Measurements from ENCODE around the gene KRIT1. TPM values are rescaled to one million over a fixed set of nuclear protein-coding genes. Genes with fewer than 3 reads are reported as not detected.

The KRIT1 gene
- total RNA-seq, 5 donors from 2014 or later (not counting 1 experiment from before 2014, with no cell fraction given): 44.8 to 65.6 (median 48.9) TPM

DNA sequence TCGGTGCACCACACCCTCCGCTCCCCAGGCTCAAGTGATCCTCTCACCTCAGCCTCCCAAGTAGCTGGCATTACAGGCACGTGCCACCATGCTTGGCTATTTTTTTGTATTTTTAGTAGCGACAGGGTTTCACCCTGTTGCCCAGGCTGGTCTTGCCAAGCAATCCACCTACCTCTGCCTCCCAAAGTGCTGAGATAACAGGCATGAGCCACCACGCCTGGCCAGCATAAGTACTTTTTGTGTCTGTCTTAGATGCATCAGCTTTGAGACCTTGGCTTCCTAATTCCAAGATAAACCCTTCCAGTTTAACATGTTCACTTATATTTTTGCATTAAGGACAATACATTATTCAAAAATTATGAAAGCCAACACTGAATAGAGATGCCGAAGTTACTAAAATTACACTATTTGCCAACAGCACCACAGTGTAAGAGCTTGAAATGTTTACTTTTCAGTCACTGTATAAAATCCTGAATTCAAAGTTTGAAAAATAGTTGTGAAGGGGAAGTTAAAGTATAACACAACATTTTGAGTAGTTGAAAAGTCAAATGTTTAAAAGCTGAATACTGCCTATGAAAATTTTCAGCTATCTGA, 36.6 kb upstream of the KRIT1 start:
- Mint-ChIP-seq H3K27me3 (no peaks in the 10 kb centered on the region), H3K4me3 (no peak overlapping the region), H3K4me1 (peaks cover 10 to 18% (median 11%) of the 10 kb centered on the region in 3 donors), H3K36me3 (peaks cover 28% of the 10 kb centered on the region), H3K9me3 (peaks cover 0 to 7% (median 5%) of the 10 kb centered on the region in 3 donors), H3K27ac (no peak overlapping the region)
- CTCF ChIA-PET: interaction anchor here in 1 of 2 donors (0.7 kb wide), 1 partner anchor 13 kb away, joined by 3 read pairs; no protein-coding TSS in a partner anchor
- peaks cover 2 to 4% of the 10 kb centered on the region in 2 donors for H3K36me3 ChIP-seq (ENCODE audit: control insufficient read depth in 2 of 2, extremely low read depth in 1 of 2, insufficient read depth in 1 of 2, low read length in 1 of 2)
- H3K4me1 ChIP-seq (ENCODE audit: control insufficient read depth in 1 of 2, extremely low read depth in 1 of 2, insufficient read depth in 2 of 2, low read length in 2 of 2): peaks cover 0 to 3% of the 10 kb centered on the region in 2 experiments
- no peaks in the 10 kb centered on the region for H3K27me3 ChIP-seq (replicated peaks in 1 of 2; ENCODE audit: control insufficient read depth in 2 of 2, extremely low read depth in 1 of 2, insufficient read depth in 2 of 2, low read length in 1 of 2)
- H3K4me3 ChIP-seq (ENCODE audit: control insufficient read depth in 1 of 2, extremely low read depth in 1 of 2, low read length in 1 of 2): no peak overlapping the region
- DNase-seq: no peak
- peaks cover 3% of the 10 kb centered on the region for H3K9me3 ChIP-seq
- ATAC-seq (replicated peaks in 1 of 4): no peak
- POLR2A ChIA-PET: interaction anchor here in 1 of 2 donors (0.8 kb wide), 1 partner anchor 15 kb away, joined by 3 read pairs; no protein-coding TSS in a partner anchor
- H3K27ac ChIP-seq (ENCODE audit: low read length): no peak overlapping the region
- WGBS (ENCODE audit: insufficient coverage): 97% methylated on average over 4 of the region's 6 CpGs

DNA sequence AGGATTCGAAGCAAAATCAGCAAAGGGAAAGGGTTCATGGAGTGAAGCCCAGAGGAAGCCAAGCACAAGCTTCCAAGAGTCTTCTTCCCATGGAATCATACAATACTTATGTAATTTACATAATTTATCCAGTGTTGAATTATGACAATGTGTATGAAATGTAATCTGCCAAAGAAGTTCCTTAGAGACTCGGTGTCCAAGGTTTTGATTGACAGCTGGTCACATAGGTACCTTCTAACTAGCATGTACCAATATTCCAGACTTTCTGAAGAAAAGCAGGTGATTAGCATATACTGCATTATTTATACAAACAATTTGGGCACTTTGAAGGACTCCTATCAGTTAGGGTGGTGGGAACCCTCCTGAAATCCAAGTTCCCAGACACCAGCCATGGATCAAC, 35.3 kb upstream of the KRIT1 start:
- Histone ChIP-seq H3K27ac (ENCODE audit: low read length) (no peak overlapping the region), H3K9me3 (peaks cover 3% of the 10 kb centered on the region), H3K4me3 (ENCODE audit: control insufficient read depth in 1 of 2, extremely low read depth in 1 of 2, low read length in 1 of 2) (no peak overlapping the region), H3K4me1 (ENCODE audit: control insufficient read depth in 1 of 2, extremely low read depth in 1 of 2, insufficient read depth in 2 of 2, low read length in 2 of 2) (peaks cover 0 to 3% of the 10 kb centered on the region in 2 experiments), H3K27me3 (replicated peaks in 1 of 2; ENCODE audit: control insufficient read depth in 2 of 2, extremely low read depth in 1 of 2, insufficient read depth in 2 of 2, low read length in 1 of 2) (no peaks in the 10 kb centered on the region), H3K36me3 (ENCODE audit: control insufficient read depth in 2 of 2, extremely low read depth in 1 of 2, insufficient read depth in 1 of 2, low read length in 1 of 2) (peaks cover 2 to 4% of the 10 kb centered on the region in 2 donors)
- H3K9me3 Mint-ChIP-seq: peaks cover 0 to 7% (median 5%) of the 10 kb centered on the region in 3 donors
- ChIA-PET CTCF (no interaction called here), POLR2A (no interaction called here)
- H3K4me3 Mint-ChIP-seq: no peak overlapping the region
- peaks cover 32% of the 10 kb centered on the region for H3K36me3 Mint-ChIP-seq
- WGBS (ENCODE audit: insufficient coverage): no CpG with 5 or more reads among the region's 2 CpGs
- ATAC-seq (replicated peaks in 1 of 4) (no peak), DNase-seq (no peak)
- peaks cover 9 to 16% (median 14%) of the 10 kb centered on the region in 3 donors for H3K4me1 Mint-ChIP-seq
- H3K27me3 Mint-ChIP-seq: no peaks in the 10 kb centered on the region
- H3K27ac Mint-ChIP-seq: no peak overlapping the region

DNA sequence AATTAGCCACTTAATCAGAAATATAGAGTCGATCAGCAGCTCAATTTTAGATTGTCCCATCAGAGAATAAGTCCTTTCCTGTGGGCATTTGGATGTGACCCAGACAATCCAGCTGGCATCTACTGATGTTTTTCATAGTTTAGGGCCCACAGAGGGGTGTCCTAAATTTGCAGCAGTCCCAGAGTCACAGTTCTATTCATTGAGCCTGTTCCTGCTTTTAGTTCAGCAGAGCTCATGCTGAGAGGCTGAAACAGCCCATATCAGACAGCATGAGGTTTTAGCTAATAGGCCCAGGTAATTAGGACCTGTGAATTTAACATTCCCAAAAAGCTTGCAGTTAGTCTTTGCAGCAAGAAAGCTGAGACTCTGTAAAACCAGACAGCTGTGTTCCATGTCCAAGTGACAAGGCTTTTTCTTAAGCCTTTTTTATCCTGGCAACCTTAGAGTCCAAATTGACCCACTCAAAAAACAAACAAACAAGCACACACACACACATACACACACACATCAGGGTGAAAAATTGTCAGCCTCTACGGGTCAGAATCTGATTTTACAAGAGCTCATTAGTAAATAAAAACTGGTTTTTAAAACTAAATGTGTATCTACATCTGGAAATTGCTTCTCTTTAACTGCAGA, 33.8 kb upstream of the KRIT1 start:
- Histone ChIP-seq H3K27ac (ENCODE audit: low read length) (no peak overlapping the region), H3K4me1 (ENCODE audit: control insufficient read depth in 1 of 2, extremely low read depth in 1 of 2, insufficient read depth in 2 of 2, low read length in 2 of 2) (peaks cover 0 to 3% of the 10 kb centered on the region in 2 experiments), H3K36me3 (ENCODE audit: control insufficient read depth in 2 of 2, extremely low read depth in 1 of 2, insufficient read depth in 1 of 2, low read length in 1 of 2) (peaks cover 2 to 4% of the 10 kb centered on the region in 2 donors), H3K27me3 (replicated peaks in 1 of 2; ENCODE audit: control insufficient read depth in 2 of 2, extremely low read depth in 1 of 2, insufficient read depth in 2 of 2, low read length in 1 of 2) (no peaks in the 10 kb centered on the region), H3K4me3 (ENCODE audit: control insufficient read depth in 1 of 2, extremely low read depth in 1 of 2, low read length in 1 of 2) (no peak overlapping the region), H3K9me3 (peaks cover 3% of the 10 kb centered on the region)
- no peak for DNase-seq
- ATAC-seq (replicated peaks in 1 of 4): no peak
- no peak overlapping the region for H3K27ac Mint-ChIP-seq
- 89% methylated on average over 1 of the region's 2 CpGs for WGBS (ENCODE audit: insufficient coverage)
- no peak overlapping the region for H3K4me3 Mint-ChIP-seq
- POLR2A ChIA-PET: interaction anchor here in 1 of 2 donors (0.5 kb wide), 1 partner anchor 64 kb away, joined by 4 read pairs; no protein-coding TSS in a partner anchor
- CTCF ChIA-PET: no interaction called here
- H3K27me3 Mint-ChIP-seq: no peaks in the 10 kb centered on the region
- H3K9me3 Mint-ChIP-seq: peaks cover 0 to 7% (median 5%) of the 10 kb centered on the region in 3 donors
- H3K36me3 Mint-ChIP-seq: peaks cover 35% of the 10 kb centered on the region
- H3K4me1 Mint-ChIP-seq: peaks cover 6 to 14% (median 13%) of the 10 kb centered on the region in 3 donors

DNA sequence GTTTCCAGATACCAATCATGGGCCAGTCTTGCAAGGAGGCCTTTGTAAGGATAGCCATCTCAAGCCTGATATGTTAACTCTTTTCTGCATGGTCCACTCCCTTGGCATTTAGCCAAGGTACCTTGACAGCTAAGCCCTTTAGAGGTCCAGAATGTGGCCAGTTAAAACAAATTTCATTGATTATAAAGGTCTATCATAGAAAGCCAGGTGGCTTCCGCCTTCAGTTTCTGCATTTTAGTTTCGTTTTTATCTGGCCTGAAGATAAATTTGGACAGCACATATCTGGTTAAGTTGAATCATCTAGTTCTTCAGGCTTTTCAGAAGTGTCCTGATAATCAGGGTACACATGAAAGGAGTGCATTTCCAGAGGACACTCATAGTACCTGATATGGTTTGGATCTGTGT, 30.7 kb upstream of the KRIT1 start:
- Histone ChIP-seq H3K4me3 (ENCODE audit: control insufficient read depth in 1 of 2, extremely low read depth in 1 of 2, low read length in 1 of 2) (no peak overlapping the region), H3K4me1 (ENCODE audit: control insufficient read depth in 1 of 2, extremely low read depth in 1 of 2, insufficient read depth in 2 of 2, low read length in 2 of 2) (no peaks in the 10 kb centered on the region), H3K27ac (ENCODE audit: low read length) (no peak overlapping the region), H3K36me3 (ENCODE audit: control insufficient read depth in 2 of 2, extremely low read depth in 1 of 2, insufficient read depth in 1 of 2, low read length in 1 of 2) (peaks cover 2 to 4% of the 10 kb centered on the region in 2 donors), H3K27me3 (replicated peaks in 1 of 2; ENCODE audit: control insufficient read depth in 2 of 2, extremely low read depth in 1 of 2, insufficient read depth in 2 of 2, low read length in 1 of 2) (no peaks in the 10 kb centered on the region), H3K9me3 (peaks cover 3% of the 10 kb centered on the region)
- WGBS (ENCODE audit: insufficient coverage): 81% methylated on average over 2 of the region's 2 CpGs
- H3K9me3 Mint-ChIP-seq: peaks cover 0 to 7% (median 5%) of the 10 kb centered on the region in 3 donors
- H3K27ac Mint-ChIP-seq: no peak overlapping the region
- peaks cover 37% of the 10 kb centered on the region for H3K36me3 Mint-ChIP-seq
- H3K4me3 Mint-ChIP-seq: no peak overlapping the region
- H3K4me1 Mint-ChIP-seq: peaks cover 11 to 27% (median 18%) of the 10 kb centered on the region in 3 donors
- ATAC-seq (replicated peaks in 1 of 4) (no peak), DNase-seq (no peak)
- ChIA-PET POLR2A (no interaction called here), CTCF (no interaction called here)
- H3K27me3 Mint-ChIP-seq: no peaks in the 10 kb centered on the region

DNA sequence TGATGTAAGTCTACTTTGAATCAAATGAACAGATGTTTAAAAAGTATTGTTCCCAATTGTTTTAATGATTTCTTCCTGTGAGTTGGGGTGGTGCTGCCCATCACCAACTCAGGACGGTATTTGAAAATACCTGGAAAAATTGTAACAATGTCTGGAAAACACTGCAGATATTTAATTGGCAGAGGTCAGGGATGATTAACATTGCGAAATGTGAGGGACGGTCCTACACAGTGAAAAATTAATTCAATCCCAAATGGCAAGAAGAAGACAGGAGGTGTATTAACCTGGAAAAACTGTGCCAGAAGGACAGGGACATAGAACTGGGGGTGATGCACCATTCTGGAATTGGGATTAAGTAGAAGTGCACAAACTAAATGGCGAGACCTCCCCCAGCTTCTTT, 29.6 kb upstream of the KRIT1 start:
- WGBS (ENCODE audit: insufficient coverage): no CpG with 5 or more reads among the region's 4 CpGs
- CTCF ChIA-PET: no interaction called here
- DNase-seq: no peak

DNA sequence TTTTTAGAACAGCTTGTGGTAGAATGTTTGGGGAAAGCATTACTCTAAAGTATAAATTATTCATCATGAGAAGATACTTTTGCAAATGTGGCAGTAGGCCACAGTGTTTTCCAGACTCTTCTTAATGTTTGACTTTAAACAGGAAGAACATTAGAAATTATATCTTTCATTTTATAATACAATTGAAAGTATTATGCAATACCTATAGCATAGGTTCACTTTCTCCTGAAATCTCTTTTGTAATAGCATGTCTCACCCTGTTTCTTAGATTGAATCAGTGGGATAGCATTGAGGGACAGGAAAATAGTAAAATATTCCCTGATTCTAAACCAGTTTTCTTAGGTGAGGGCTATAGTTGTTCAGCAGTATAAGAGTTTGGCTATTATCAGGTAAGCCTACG, 23.2 kb upstream of the KRIT1 start:
- H3K4me1 ChIP-seq (ENCODE audit: control insufficient read depth in 1 of 2, extremely low read depth in 1 of 2, insufficient read depth in 2 of 2, low read length in 2 of 2): no peaks in the 10 kb centered on the region
- H3K36me3 ChIP-seq (ENCODE audit: control insufficient read depth in 2 of 2, extremely low read depth in 1 of 2, insufficient read depth in 1 of 2, low read length in 1 of 2): peaks cover 0 to 3% of the 10 kb centered on the region in 2 donors
- H3K4me3 ChIP-seq (ENCODE audit: control insufficient read depth in 1 of 2, extremely low read depth in 1 of 2, low read length in 1 of 2): no peak overlapping the region
- Mint-ChIP-seq H3K4me1 (peaks cover 7 to 21% (median 8%) of the 10 kb centered on the region in 3 donors), H3K27ac (no peak overlapping the region), H3K27me3 (no peaks in the 10 kb centered on the region), H3K36me3 (peaks cover 10% of the 10 kb centered on the region), H3K9me3 (no peaks in the 10 kb centered on the region), H3K4me3 (no peak overlapping the region)
- ChIA-PET CTCF (no interaction called here), POLR2A (no interaction called here)
- H3K27me3 ChIP-seq (replicated peaks in 1 of 2; ENCODE audit: control insufficient read depth in 2 of 2, extremely low read depth in 1 of 2, insufficient read depth in 2 of 2, low read length in 1 of 2): no peaks in the 10 kb centered on the region
- DNase-seq (no peak), ATAC-seq (replicated peaks in 1 of 4) (no peak)
- no peak overlapping the region for H3K27ac ChIP-seq (ENCODE audit: low read length)
- no CpG with 5 or more reads among the region's 1 CpG for WGBS (ENCODE audit: insufficient coverage)
- no peaks in the 10 kb centered on the region for H3K9me3 ChIP-seq

More for the DNA sequence above, 29.6 kb upstream of the KRIT1 start:
- peaks cover 29% of the 10 kb centered on the region for H3K36me3 Mint-ChIP-seq
- POLR2A ChIA-PET: no interaction called here
- no peak overlapping the region for H3K27ac ChIP-seq (ENCODE audit: low read length)
- H3K9me3 Mint-ChIP-seq: no peaks in the 10 kb centered on the region
- H3K27ac Mint-ChIP-seq: no peak overlapping the region
- no peaks in the 10 kb centered on the region for H3K27me3 Mint-ChIP-seq
- H3K36me3 ChIP-seq (ENCODE audit: control insufficient read depth in 2 of 2, extremely low read depth in 1 of 2, insufficient read depth in 1 of 2, low read length in 1 of 2): no peaks in the 10 kb centered on the region
- no peak overlapping the region for H3K4me3 ChIP-seq (ENCODE audit: control insufficient read depth in 1 of 2, extremely low read depth in 1 of 2, low read length in 1 of 2)
- no peaks in the 10 kb centered on the region for H3K27me3 ChIP-seq (replicated peaks in 1 of 2; ENCODE audit: control insufficient read depth in 2 of 2, extremely low read depth in 1 of 2, insufficient read depth in 2 of 2, low read length in 1 of 2)
- H3K4me1 Mint-ChIP-seq: peaks cover 11 to 26% (median 17%) of the 10 kb centered on the region in 3 donors
- H3K4me3 Mint-ChIP-seq: no peak overlapping the region
- no peaks in the 10 kb centered on the region for H3K4me1 ChIP-seq (ENCODE audit: control insufficient read depth in 1 of 2, extremely low read depth in 1 of 2, insufficient read depth in 2 of 2, low read length in 2 of 2)
- ATAC-seq (replicated peaks in 1 of 4): no peak
- peaks cover 3% of the 10 kb centered on the region for H3K9me3 ChIP-seq
